Parathyroid adenoma (tissue), 2 donors: ENCODE data around the gene MIER2.

Experiments
- H2AFZ ChIP-seq: fragments of 300-600 bp; sonication (generic); one replicate; pipeline ENCODE4 v1.7.0; 2017; ENCODE audit warnings: antibody characterized with exemption, mild to moderate bottlenecking
- H3K27ac ChIP-seq: fragments of 300-600 bp; sonication (generic); one replicate; pipeline ENCODE4 v1.7.0; 2017
- H3K27me3 ChIP-seq: fragments of 300-600 bp; sonication (generic); one replicate; pipeline ENCODE4 v1.7.0; 2017; ENCODE audit warnings: low read length; ENCODE audit not compliant: control insufficient read depth, insufficient read depth
- H3K36me3 ChIP-seq: fragments of 300-600 bp; sonication (generic); one replicate; pipeline ENCODE4 v1.7.0; 2017; ENCODE audit warnings: low read length; ENCODE audit not compliant: control insufficient read depth, insufficient read depth
- H3K4me1 ChIP-seq: fragments of 300-600 bp; sonication (generic); one replicate; pipeline ENCODE4 v1.7.0; 2017; ENCODE audit warnings: control low read depth
- H3K4me2 ChIP-seq: fragments of 300-600 bp; sonication (generic); one replicate; pipeline ENCODE4 v1.7.0; 2017; ENCODE audit warnings: low read length
- H3K4me3 ChIP-seq: fragments of 300-600 bp; sonication (generic); one replicate; pipeline ENCODE4 v1.7.0; 2017; ENCODE audit warnings: low read depth, low read length
- H3K79me2 ChIP-seq: fragments of 300-600 bp; sonication (generic); one replicate; pipeline ENCODE4 v1.7.0; 2017; ENCODE audit warnings: control low read depth
- H3K9ac ChIP-seq: fragments of 300-600 bp; sonication (generic); one replicate; pipeline ENCODE4 v1.7.0; 2017; ENCODE audit warnings: mild to moderate bottlenecking
- H3K9me3 ChIP-seq: fragments of 300-600 bp; sonication (generic); one replicate; pipeline ENCODE4 v1.7.0; 2017; ENCODE audit warnings: low read length; ENCODE audit not compliant: control insufficient read depth
- TF ChIP-seq, protein P1 (sequence below): fragments of 300-600 bp; sonication (generic); IDR thresholded peaks from one replicate; pipeline ENCODE4 v1.7.0; 2017; ENCODE audit warnings: antibody characterized with exemption, mild to moderate bottlenecking
- donor health status: primary hyperparathyroidism.

Gene MIER2

GRCh38 chr19:307111-307531 is 37.5 kb downstream of the MIER2 start:
- no peaks in the 10 kb centered on the region for H3K27me3 ChIP-seq
- H3K4me2 ChIP-seq = no peak overlapping the region
- H3K79me2 ChIP-seq = peaks cover 3% of the 10 kb centered on the region
- H3K9me3 ChIP-seq = no peaks in the 10 kb centered on the region
- no peak overlapping the region for H3K4me3 ChIP-seq
- no peak overlapping the region for H3K27ac ChIP-seq
- H2AFZ ChIP-seq = no peak overlapping the region
- H3K36me3 ChIP-seq = no peaks in the 10 kb centered on the region
- H3K4me1 ChIP-seq = no peaks in the 10 kb centered on the region
- TF ChIP-seq, protein P1, sequence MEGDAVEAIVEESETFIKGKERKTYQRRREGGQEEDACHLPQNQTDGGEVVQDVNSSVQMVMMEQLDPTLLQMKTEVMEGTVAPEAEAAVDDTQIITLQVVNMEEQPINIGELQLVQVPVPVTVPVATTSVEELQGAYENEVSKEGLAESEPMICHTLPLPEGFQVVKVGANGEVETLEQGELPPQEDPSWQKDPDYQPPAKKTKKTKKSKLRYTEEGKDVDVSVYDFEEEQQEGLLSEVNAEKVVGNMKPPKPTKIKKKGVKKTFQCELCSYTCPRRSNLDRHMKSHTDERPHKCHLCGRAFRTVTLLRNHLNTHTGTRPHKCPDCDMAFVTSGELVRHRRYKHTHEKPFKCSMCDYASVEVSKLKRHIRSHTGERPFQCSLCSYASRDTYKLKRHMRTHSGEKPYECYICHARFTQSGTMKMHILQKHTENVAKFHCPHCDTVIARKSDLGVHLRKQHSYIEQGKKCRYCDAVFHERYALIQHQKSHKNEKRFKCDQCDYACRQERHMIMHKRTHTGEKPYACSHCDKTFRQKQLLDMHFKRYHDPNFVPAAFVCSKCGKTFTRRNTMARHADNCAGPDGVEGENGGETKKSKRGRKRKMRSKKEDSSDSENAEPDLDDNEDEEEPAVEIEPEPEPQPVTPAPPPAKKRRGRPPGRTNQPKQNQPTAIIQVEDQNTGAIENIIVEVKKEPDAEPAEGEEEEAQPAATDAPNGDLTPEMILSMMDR = no peak
- no peak overlapping the region for H3K9ac ChIP-seq

- no peak overlapping the region for H3K4me3 ChIP-seq
- TF ChIP-seq, protein P1 = no peak
- no peak overlapping the region for H3K4me2 ChIP-seq
- H3K27me3 ChIP-seq = no peaks in the 10 kb centered on the region
- no peaks in the 10 kb centered on the region for H3K4me1 ChIP-seq
- no peak overlapping the region for H2AFZ ChIP-seq
- H3K9ac ChIP-seq = no peak overlapping the region
- H3K9me3 ChIP-seq = no peaks in the 10 kb centered on the region
- peaks cover 3% of the 10 kb centered on the region for H3K79me2 ChIP-seq
- H3K27ac ChIP-seq = no peak overlapping the region
- H3K36me3 ChIP-seq = no peaks in the 10 kb centered on the region
These were observed 38.3 kb downstream of the MIER2 start for GRCh38 chr19:306151-306900.

DNA sequence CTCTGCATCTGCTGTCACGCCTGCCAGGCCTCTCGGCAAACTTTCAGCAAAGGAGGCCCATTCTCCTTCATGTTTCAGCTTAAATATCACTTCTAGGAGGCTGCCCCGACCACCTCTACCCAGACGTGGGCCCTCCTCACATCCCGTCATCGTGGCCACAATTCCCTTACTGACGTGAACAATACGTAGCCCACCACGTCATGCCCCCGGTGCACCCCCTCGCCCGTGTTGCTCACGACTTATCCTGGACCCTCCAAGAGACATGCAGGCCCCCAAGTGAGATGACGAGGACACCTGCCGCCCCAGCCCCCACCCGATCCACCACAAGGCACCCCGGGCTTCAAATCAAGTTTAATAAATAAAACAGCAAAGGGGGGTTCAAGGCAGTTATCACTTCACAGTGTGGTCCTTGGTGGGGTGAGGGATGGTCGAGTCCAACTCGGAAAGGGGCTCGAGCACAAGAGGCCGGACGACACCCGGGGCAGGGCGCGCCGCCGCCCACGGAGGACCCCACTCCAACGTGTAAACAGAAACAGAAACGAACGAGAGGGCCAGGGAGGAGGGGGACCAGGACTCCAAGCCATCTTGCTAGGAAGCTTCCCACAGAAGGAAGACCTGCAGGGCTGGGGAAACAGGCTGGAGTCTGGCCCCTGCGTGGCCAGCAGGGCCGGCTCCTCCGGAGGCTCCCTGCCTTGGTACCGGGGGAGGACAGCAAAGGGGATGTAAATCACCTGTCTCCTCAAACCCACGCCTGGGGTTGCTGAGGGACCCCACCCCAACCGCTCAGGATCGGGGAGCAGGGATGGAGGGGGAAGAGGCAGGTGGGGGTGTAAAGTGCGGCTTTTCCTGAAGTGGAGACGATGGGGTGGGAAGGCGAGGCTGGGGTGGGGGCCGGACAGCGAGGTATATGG is 39.1 kb downstream of the MIER2 start:
- Histone ChIP-seq H3K36me3 (no peaks in the 10 kb centered on the region), H3K4me2 (no peak overlapping the region), H3K9ac (no peak overlapping the region), H3K4me1 (no peaks in the 10 kb centered on the region), H3K27ac (no peak overlapping the region), H2AFZ (no peak overlapping the region), H3K9me3 (no peaks in the 10 kb centered on the region), H3K27me3 (no peaks in the 10 kb centered on the region), H3K4me3 (no peak overlapping the region), H3K79me2 (no peaks in the 10 kb centered on the region)
- TF ChIP-seq, protein P1 = no peak

DNA sequence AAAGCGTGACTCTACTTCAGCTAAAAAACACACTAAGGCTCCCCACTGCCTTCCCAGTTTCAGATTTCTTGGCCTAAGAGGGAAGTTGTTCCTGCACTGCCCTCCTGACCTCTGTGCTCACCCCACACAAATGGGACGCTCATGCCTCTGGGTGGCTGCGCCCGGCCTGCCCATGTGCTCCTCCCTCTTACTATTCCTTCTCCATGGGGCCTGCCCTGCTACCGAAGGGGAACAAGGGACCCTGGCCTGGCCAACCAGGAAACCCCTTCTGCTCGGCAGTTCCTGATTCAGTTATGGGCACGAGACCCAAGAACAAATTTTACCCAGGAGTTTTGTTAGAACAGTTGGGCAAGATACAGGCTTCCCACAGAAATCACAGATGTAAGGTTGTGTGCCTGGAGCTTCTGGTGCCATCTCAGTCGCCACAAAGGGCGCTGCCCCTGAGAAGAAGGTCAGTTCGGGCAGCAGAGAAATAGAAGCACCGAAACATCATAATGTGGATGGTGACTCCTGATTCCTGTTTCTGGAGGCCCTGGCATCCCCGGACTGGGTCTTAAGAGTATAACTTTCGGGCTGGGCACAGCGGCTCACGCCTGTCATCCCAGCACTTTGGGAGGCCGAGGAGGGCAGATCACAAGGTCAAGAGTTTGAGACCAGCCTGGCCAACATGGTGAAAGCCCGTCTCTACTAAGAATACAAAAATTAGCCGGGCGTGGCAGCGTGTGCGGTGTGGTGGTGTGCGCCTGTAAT is 47.9 kb downstream of the MIER2 start:
- H3K36me3 ChIP-seq = no peaks in the 10 kb centered on the region
- H3K27ac ChIP-seq = peak overlapping the region; percentile 2
- H3K4me2 ChIP-seq = no peak overlapping the region
- TF ChIP-seq, protein P1 = no peak
- H3K4me1 ChIP-seq = peaks cover 8% of the 10 kb centered on the region
- no peak overlapping the region for H3K9ac ChIP-seq
- no peaks in the 10 kb centered on the region for H3K9me3 ChIP-seq
- H3K4me3 ChIP-seq = no peak overlapping the region
- H3K27me3 ChIP-seq = peaks cover 2% of the 10 kb centered on the region
- no peaks in the 10 kb centered on the region for H3K79me2 ChIP-seq
- H2AFZ ChIP-seq = no peak overlapping the region
